GM19468 (cell line): ENCODE data around the gene GALNT11.
A peak's percentile ranks its signal among the peaks of the same experiment; 100 is the strongest.
"Not testable (repeated sequence)": the region's sequence is repeated elsewhere in the genome, so short reads cannot be mapped to it uniquely, and the experiment has no call there.

Experiments
- ATAC-seq: cut with Tn5 transposase; IDR thresholded peaks from one replicate; pipeline ENCODE4 v1.9.1; 2021; ENCODE audit warnings: mild to moderate bottlenecking, moderate library complexity, moderate number of reproducible peaks; ENCODE audit not compliant: unreplicated experiment; ENCODE audit errors: extremely low read depth

Gene GALNT11

DNA sequence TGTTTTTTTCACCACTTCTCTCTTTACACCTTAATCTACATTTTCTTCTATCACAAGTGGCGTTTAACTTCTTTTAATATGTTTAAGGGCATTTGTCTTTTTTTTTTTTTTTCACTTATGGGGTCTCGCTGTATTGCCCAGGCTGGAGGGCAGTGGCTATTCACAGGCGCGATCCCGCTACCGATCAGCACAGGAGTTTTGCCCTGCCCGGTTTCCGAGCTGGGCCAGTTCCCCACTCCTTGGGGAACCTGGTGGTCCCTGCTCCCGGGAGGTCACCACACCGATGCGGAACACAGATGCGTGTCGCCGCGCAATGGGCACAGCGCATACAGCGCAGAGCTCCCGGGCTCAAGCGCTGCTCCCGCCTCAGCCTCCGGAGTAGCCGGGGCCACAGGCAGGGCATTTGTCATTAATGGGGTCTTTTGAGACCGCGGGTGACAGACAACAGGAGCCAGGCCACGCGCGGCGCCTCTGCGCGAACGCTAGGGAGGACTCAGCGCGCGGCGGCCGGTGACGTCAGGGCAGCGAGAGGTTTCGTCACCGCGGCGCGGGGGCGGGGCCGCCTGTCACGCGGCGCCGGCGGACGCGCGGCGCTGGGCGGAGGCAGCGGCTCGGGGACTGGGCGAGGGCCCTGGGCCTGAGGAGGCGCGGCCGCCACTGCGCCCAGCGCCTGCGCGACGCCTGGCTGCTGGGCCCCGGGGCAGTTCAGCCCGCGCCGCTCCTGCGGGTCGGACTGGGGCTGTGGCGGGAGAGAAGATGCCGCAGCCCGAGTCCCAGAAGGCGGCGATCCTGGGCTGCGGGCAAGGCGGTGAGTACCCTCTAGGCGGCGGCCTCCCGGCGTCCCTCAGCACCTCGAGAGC is at the start of gene GALNT11:
Gene GALNT11, plus strand, starts transcription at position 598 of the 860 bp plus-strand sequence. CDS start 68,554 bp downstream, outside the sequence.
- peak; percentile 83 for ATAC-seq

DNA sequence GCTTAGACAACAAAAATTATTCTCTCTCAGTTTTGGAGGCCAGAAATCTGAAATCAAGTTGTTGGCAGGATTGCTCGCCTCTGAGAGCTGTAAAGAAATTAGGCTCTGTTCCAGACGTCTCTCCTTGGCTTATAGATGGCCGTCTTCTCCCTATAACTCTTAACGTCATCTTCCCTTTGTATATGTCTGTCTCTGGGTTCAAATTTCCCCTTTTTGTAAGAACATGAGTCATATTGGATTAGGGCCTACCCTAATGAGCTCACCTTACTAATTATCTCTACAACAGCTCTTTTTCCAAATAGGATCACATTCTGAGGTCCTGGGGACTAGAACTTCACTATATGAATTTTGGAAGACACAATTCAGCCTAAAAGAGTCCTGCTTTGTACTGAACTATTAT is 46.9 kb upstream of the GALNT11 start:
- ATAC-seq: no peak

DNA sequence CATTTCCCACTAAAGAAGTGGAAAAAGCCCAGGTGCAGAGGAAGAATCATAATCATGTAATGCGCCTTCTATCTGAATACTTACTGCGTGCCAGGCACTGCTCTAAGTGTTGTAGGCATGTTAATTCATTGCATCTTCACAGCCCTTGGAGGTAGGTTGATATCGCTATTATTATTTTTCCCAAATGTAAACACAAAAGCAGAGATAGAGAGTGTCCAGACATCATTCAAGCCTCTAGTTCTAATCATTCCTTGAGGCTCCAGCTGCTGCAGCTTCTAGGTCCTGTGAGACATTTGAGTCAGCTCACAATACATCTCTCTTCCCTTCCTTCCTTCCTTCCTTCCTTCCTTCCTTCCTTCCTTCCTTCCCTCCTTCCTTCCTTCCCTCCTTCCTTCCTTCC is 44.3 kb upstream of the GALNT11 start:
- ATAC-seq: no peak

DNA sequence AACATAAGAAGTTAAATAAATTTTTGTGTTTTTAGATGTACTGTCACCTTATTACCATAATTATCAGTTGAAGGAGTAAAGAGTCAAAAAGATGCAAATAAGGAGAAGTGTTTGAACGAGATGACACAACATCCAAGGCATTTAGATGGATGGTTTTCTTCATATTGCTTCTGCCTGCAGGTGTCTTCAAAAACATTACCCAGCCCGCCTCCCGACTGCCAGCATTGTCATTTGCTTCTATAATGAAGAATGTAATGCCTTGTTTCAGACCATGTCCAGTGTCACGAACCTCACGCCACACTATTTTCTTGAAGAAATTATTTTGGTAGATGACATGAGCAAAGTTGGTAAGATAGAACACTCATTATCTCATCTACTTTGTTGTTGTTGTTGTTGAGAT is 42.7 kb upstream of the GALNT11 start:
- ATAC-seq: no peak

DNA sequence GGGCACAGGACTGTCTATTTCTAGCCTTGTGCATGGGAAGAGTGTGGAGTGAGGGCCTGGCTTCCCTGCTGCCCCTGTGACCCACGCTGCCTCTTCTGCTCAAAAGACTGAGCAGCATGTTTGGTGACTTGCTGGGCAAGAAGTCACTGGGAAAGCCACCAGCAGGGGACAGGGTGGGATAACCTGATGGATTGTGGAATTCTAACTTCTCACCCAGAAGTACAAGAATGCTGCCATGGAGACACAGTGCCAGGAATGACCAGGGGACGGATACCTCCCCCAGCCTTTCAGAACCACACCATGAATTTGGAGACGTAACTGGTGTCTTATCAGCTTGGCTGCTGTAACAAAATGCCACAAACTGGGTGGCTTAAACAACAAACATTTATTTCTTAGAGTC is 40.9 kb upstream of the GALNT11 start:
- ATAC-seq: no peak

DNA sequence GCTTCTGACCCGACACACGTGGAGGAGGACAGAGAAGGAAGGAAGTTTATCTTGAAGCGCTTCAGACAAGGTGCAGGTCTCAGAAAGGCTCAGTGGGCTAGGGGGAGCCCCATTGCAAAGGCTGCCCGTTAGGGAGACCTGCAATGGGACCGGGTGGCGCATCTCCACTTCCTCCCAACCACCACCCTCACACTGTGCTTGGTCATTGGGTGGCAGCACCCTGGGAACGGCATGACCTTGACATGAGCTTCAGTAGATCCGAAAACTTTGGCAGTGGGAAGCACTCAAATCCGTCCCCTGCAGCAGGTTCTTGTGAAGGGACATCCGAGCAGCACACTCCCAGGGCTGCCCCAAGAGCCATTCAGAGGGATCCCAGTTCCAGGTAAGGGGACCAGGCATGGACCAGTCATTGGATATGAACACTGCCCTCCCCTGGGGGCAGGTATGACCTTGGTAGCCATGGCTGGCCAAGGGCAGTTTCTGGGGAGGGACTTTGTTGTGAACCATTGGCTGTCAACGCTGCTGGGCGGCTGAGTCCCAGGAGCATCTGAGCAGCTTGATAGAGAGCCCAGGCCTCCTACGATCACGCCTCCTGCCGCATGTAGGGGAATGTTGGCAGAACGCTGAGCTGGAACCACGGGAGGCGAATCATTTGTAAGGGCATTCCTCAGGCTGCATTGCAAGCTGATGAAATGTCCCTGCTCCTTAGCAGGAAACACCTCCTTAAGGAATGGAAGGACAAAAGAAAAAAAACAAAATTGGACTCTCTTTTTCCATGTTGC is 37.5 kb upstream of the GALNT11 start:
- no peak for ATAC-seq

DNA sequence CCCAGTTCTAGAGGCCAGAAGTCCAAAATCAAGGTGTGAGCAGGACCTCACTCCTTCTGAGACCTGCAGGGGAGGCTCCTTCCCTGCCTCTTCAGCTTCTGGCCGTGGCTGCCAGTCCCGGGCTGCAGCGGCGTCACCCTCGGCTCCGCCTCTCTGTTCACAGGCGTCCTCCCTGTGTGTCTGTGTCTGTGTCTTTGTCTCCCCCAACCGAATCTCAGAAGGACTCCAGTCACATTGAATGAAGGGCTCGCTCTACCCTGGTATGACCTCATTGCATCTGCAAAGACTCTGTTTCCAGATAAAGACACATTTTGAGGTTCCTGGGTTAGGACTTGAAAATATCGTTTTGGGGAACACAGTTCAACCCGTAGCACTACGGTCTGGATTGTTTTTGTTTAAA is 33.1 kb upstream of the GALNT11 start:
- ATAC-seq: no peak

DNA sequence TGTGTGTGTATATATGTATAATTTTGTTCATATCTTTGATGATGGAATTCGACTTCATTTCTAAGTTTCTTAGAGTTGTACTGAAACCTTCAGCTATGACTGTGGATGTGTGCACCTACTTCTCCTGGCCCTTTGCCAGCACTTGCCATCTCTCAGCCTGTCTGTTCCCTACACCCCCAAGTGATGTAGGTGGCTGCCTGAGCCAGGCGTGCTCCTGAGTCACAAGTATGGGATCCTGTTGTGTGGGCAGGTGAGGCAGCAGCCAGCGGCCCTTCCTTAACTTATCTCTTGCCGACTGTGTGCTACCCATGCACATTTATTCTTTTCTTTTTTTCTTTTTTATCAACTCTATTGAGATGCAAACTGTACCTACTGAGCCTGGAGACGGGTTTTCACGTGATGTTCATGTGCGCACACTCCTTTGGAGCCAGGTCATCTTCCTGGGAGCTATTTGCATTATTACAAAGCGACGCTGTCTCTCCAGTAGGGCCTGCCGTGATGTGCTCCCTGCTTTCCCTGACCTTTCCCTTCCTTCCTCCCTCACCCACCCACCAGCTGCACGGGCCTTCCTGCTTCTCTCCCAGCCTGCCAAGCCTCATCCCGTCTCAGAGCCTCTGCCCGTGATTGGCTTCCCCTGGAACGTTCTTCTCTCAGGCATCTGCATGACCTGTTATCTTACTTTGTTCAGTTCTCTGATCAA is 31.3 kb upstream of the GALNT11 start:
- no peak for ATAC-seq

DNA sequence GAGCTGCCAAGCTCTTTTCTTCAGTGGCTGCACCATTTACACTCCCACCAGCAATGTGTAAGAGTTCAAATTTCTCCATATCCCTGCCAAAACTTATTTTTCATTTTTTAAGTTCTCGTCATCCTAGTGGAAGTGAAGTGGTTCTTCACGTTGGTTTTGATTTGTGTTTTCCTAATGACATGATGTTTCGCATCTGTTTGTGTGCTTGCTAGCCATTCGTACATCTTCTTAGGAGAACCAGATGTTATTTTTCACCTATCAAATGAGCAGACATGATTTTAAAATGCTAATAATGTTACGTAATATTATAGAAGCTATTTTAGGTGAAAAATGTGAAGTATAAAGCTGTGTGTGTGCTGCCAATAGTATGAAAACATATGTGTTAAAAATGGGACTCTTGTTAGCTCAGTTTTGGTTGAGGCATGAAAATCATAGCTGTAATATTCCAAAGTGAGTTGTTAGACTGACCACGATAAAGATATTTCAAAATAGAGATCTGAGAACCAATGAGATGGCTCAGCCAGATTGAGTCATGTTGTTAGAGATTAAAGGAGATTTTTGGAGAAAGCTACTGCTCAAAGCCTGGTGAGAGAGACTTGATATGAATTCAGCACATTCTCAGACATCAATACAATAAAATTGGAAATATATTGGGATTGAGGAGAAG is 25.9 kb upstream of the GALNT11 start:
- ATAC-seq: no peak

DNA sequence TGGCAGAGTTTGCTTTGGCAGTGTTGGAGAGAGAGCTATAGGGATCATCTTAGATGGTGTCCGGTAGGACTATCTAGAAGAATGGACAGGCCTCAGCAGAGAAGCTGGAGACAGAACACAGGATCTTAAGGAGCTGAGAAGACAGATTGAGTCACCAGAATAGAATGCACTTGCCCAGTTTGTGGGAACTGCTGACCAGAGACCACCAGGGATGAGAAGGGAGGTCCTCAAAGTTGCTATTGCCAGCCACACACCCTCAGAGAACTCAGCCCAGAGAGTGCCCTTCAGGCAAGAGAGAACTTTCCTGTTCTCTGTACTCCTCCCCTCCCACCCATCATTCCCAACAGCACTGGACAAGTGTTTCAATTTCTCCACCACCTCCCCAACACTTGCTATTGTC is 25.3 kb upstream of the GALNT11 start:
- ATAC-seq: no peak

DNA sequence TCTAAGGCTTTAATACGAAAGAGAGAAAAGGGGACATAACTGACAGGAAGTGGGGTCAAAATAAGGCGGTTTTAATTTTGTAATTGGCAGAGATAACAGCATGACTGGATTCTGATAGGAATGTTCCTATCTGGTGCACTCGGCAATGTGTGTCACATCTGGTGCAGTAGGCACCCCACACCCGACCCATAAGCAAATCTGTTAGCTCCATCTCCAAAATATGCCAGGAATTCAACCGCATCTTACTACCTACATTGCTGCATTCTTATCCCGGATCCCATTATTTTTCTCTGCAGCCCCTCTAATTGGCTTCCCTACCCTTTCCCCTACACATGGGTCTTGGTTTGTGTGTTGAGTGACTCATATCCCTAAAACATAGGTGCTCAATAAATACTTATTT is 19.1 kb upstream of the GALNT11 start:
- ATAC-seq: no peak

DNA sequence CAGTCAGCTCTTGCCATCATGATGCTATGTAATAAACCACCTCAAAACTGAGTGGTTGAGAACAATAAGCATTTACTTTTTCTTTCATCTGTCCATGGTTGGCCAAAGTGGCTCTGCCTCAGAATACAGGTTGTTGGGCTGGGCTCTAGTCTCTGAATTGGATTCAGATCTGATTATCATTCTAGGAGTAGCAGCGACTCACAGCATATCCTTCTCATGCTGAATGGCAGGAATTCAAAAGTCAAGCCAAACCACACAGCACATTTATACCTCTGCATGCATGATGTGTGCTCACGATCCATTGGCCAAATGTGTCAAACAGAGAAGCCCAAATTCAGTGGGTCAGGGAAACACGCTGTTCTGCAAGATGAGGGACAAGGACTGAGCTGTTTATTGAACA is 13.6 kb upstream of the GALNT11 start:
- ATAC-seq: no peak

DNA sequence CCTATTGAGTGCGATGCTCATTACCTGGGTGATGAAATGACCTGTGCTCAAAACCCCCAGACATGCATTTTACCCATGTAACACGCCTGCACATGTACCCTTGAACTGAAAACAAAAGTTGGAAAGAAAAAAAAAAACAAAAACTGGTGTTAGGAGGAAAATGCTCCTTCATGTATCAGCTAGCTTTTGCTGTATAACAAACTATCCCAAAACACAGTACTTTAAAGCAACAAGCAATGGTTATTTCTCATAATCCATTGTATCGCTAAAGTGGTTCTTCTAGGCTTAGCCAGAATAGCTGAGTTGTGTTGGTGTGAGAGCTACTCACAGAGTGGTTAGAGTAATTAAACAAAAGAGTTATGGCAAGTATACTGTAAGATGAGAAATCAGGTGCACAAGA is 12.2 kb upstream of the GALNT11 start:
- ATAC-seq: no peak

DNA sequence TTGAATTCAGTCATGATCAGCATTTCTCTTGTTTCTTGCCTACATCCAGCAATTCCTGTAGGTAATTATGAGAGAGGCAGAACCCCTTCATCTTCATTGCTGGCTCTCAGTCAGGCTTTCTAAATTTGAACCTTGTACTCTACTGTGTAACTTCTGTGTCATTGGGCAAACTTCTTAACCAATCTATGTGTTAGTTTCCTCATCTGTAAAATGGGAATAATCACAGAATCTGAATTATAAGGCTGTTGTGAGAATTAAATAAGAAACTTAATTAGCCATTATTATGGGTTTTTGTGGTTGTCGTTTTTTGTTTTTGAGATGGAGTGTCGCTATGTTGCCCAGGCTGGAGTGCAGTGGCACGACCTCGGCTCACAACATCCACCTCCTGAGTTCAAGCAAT is 11.5 kb upstream of the GALNT11 start:
- ATAC-seq: no peak

DNA sequence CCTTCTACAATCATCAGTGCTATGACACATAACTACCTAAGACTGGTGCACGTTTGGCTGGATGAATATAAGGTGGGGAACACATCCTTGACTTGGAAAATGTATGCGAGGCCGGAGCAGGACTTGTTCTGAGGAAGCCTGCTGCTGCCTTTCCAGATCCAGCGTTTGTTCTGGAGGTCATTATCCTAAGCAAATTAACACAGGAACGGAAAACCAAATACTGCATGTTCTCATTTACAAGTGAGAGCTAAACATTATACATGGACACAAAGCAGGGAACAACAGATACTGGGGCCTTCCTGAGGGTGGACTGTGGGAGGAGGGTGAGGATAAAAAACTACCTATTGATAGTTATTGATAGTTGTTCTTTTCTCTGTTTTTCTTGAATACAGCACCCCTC is 10.8 kb upstream of the GALNT11 start:
- ATAC-seq: no peak

DNA sequence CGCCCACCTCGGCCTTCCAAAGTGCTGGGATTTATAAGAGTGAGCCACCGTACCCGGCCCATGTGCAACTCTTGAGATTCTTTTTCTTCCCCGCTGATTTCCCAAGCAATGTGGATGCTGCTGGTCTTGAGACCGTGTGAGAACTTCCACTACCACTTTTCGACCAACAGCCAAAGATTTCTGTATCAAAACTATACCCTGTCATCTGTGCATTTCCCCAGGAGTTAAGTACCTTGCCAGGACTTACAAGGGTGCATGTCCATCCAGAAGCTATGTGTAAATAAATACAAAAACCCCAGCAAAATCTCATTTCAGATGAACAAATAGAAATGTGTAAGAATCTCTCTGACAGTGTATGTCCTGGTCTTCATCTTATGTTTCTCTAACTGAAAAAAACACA is 9.9 kb upstream of the GALNT11 start:
- no peak for ATAC-seq

DNA sequence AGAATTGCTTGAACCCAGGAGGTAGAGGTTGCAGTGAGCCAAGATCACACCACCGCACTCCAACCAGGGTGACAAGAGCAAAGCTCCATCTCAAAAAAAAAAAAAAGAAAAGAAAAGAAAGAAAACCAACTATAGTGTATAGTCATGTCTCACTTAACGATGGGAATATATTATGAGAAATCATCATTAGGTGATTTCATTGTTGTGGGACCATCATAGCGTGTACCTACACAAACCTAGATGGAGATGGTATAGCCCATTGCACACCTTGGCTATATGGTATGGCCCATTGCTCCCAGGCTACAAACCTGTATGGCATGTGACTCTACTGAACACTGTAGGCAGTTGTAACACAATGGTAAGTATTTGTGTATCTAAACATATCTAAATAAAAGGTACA is 8.5 kb upstream of the GALNT11 start:
- ATAC-seq: no peak

DNA sequence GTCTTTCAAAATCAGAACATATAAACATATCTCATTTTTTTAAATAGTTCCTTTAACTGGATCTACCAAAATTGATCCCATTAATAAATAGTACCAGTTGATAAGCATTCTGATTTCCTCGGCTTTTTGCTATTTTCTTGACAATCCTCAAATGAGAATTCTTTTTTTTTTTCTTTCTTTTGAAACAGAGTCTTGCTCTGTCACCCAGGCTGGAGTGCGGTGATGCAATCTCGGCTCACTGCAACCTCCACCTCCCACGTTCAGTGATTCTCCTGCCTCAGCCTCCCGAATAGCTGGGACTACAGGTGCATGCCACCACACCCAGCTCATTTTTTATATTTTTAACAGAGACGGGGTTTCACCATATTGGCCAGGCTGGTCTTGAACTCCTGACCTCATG is 7.8 kb upstream of the GALNT11 start:
- ATAC-seq: not testable (repeated sequence)

DNA sequence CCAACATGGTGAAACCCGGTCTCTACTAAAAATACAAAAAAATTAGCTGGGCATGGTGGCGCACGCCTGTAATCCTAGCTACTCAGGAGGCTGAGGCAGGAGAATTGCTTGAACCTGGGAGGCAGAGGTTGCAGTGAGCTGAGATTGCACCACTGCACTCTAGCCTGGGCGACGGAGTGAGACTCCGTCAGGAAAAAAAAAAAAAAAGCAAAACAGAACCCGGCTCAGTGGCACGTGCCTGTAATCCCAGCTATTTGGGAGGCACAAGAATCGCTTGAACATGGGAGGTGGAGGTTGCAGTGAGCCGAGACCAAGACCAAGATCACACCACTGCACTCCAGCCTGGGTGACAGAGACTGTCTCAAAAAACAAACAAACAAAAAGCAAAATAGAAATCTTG is 3.7 kb upstream of the GALNT11 start:
- ATAC-seq: not testable (repeated sequence)
